Retinal pigment epithelial cell (primary cell): ENCODE measurements around the gene SYT11.

Experiments used
- DNase-seq: peaks from one replicate; pipeline ENCODE4 v3.0.0-alpha.2; 2010; ENCODE audit warnings: low read depth
- H3K4me3 ChIP-seq: 2 replicates; pipeline ENCODE4 v1.5.1; 2011; ENCODE audit warnings: mild to moderate bottlenecking, low read length, control low read depth, moderate library complexity
- CTCF ChIP-seq: conservative IDR thresholded peaks from 2 replicates; pipeline ENCODE4 v1.5.1; 2011; ENCODE audit warnings: low read depth, low read length, control low read depth, inconsistent platforms

The SYT11 gene

GRCh38 chr1:155877945-155878344, 18.6 kb downstream of the SYT11 start:
- TF ChIP-seq CTCF: no peak
- H3K4me3 ChIP-seq: no peak overlapping the region
- no peak for DNase-seq

- no peak for TF ChIP-seq CTCF
- H3K4me3 ChIP-seq: no peak overlapping the region
- no peak for DNase-seq
Measured at GRCh38 chr1:155880251-155880650, 20.9 kb downstream of the SYT11 start.

GRCh38 chr1:155880950-155881349, 21.6 kb downstream of the SYT11 start:
- H3K4me3 ChIP-seq: no peak overlapping the region
- DNase-seq: no peak
- no peak for TF ChIP-seq CTCF

GRCh38 chr1:155882235-155882634, 22.9 kb downstream of the SYT11 start:
- DNase-seq: no peak
- no peak for TF ChIP-seq CTCF
- no peak overlapping the region for H3K4me3 ChIP-seq

- H3K4me3 ChIP-seq: no peak overlapping the region
- TF ChIP-seq CTCF: no peak
- no peak for DNase-seq
Measured at GRCh38 chr1:155882766-155883165, 23.4 kb downstream of the SYT11 start.

- no peak overlapping the region for H3K4me3 ChIP-seq
- no peak for DNase-seq
- TF ChIP-seq CTCF: no peak
Measured at GRCh38 chr1:155884031-155884960, 24.9 kb downstream of the SYT11 start.

- DNase-seq: no peak
- TF ChIP-seq CTCF: no peak
- H3K4me3 ChIP-seq: no peak overlapping the region
Measured at GRCh38 chr1:155884982-155885381, 25.6 kb downstream of the SYT11 start.
